Hepatic stellate cell (primary cell): Measurements from ENCODE around the gene HDGFL2.

Experiments
- DNase-seq: peaks from one replicate; pipeline ENCODE4 v3.0.0; 2011; ENCODE audit warnings: low spot score

The HDGFL2 gene

GRCh38 chr19:4499855-4500254, 27.8 kb downstream of the HDGFL2 start:
- no peak for DNase-seq

GRCh38 chr19:4500841-4501591, 28.9 kb downstream of the HDGFL2 start:
- no peak for DNase-seq

GRCh38 chr19:4501691-4502090, 29.6 kb downstream of the HDGFL2 start:
- DNase-seq = no peak

- DNase-seq = no peak
Observed at GRCh38 chr19:4502282-4503131, 30.4 kb downstream of the HDGFL2 start.

GRCh38 chr19:4503132-4503824, 31.2 kb downstream of the HDGFL2 start:
- no peak for DNase-seq

GRCh38 chr19:4503825-4504170, 31.7 kb downstream of the HDGFL2 start:
- no peak for DNase-seq

GRCh38 chr19:4504297-4504701, 32.2 kb downstream of the HDGFL2 start:
- DNase-seq = no peak

GRCh38 chr19:4504891-4505569, 32.9 kb downstream of the HDGFL2 start:
- no peak for DNase-seq

- DNase-seq = no peak
Observed at GRCh38 chr19:4505570-4506448, 33.7 kb downstream of the HDGFL2 start.

- peak; percentile 71 for DNase-seq
Observed at GRCh38 chr19:4506449-4507149, 34.5 kb downstream of the HDGFL2 start.

- DNase-seq = no peak
Observed at GRCh38 chr19:4507150-4507452, 35.0 kb downstream of the HDGFL2 start.

- no peak for DNase-seq
Observed at GRCh38 chr19:4507804-4508203, 35.7 kb downstream of the HDGFL2 start.

- DNase-seq = no peak
Observed at GRCh38 chr19:4508698-4509097, 36.6 kb downstream of the HDGFL2 start.

- no peak for DNase-seq
Observed at GRCh38 chr19:4510435-4511255, 38.5 kb downstream of the HDGFL2 start.

- no peak for DNase-seq
Observed at GRCh38 chr19:4511300-4512054, 39.4 kb downstream of the HDGFL2 start.

GRCh38 chr19:4512070-4512469, 40.0 kb downstream of the HDGFL2 start:
- no peak for DNase-seq

GRCh38 chr19:4513248-4513647, 41.2 kb downstream of the HDGFL2 start:
- no peak for DNase-seq

GRCh38 chr19:4515732-4516131, 43.6 kb downstream of the HDGFL2 start:
- DNase-seq = no peak
